GM10248 (cell line): ENCODE results near the gene PTPRN2.

ENCODE experiments used
- CTCF ChIA-PET: fragments of 300-600 bp; sonication (Branson Sonifier 250); formaldehyde crosslinking; extraction: SDS; loops from one replicate; lab custom pipeline; 2021; ENCODE audit warnings: antibody characterized with exemption; lab: Yijun Ruan, JAX
- POLR2A ChIA-PET: fragments of 350-650 bp; sonication (Branson Sonifier 250); formaldehyde crosslinking; extraction: SDS; loops from one replicate; lab custom pipeline; 2020; ENCODE audit warnings: antibody characterized with exemption; lab: Yijun Ruan, JAX
- DNase-seq: peaks from one replicate; pipeline ENCODE4 v3.0.0; 2012; ENCODE audit errors: extremely low spot score
- CTCF ChIP-seq: IDR thresholded peaks from 2 replicates; pipeline ENCODE4 v1.5.1; 2012; ENCODE audit warnings: mild to moderate bottlenecking, low read depth; ENCODE audit errors: extremely low read depth, missing control alignments, control extremely low read depth

PTPRN2 gene

GRCh38 chr7:157653827-157654207 is 933.8 kb downstream of the PTPRN2 start:
- ChIA-PET POLR2A (no interaction called here), CTCF (no interaction called here)
- TF ChIP-seq CTCF = no peak
- DNase-seq = no peak

DNA sequence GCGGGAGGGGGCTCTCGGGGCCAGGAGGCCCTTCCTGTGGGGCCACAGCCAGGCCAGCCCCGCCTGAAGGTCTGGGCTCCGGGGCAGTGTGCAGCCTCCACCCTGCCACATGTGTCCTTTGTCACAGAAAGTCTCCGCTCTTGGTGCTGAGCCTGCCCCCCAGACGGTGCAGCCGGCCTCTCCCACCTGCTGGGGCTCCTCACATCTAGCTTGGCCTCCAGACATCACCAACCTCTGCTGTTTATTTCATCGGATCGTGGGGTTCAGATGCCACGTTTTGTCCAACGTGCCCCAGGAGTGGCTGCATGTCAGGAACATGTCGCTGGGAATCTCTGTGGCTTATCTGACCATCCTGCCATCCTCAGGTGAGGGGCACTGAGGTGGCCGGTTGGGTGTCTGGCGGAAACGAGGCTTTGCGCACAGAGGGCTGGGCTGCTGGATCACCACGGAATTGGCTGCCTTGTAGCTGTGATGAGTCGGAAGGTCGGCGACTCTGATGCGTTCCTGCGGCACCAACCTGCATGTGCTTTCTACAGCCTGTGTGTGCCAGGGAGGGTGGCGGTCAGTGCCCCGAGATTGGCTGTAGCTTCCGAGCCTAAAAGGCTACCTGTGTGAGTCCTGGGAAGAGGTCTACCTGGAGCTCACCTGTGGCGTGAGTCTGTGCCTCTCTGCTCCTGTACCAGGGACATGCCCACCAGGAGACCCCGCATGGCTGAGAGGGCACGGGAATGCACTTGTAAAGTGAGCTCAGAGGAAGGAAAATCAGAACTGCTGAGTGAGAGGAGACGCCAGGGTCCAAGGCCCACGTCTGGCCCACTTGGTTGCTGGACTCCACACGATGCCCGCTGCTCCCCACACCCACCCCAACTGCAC is 934.4 kb downstream of the PTPRN2 start:
- DNase-seq = no peak
- POLR2A ChIA-PET = no interaction called here
- CTCF ChIA-PET = no interaction called here
- TF ChIP-seq CTCF = no peak

DNA sequence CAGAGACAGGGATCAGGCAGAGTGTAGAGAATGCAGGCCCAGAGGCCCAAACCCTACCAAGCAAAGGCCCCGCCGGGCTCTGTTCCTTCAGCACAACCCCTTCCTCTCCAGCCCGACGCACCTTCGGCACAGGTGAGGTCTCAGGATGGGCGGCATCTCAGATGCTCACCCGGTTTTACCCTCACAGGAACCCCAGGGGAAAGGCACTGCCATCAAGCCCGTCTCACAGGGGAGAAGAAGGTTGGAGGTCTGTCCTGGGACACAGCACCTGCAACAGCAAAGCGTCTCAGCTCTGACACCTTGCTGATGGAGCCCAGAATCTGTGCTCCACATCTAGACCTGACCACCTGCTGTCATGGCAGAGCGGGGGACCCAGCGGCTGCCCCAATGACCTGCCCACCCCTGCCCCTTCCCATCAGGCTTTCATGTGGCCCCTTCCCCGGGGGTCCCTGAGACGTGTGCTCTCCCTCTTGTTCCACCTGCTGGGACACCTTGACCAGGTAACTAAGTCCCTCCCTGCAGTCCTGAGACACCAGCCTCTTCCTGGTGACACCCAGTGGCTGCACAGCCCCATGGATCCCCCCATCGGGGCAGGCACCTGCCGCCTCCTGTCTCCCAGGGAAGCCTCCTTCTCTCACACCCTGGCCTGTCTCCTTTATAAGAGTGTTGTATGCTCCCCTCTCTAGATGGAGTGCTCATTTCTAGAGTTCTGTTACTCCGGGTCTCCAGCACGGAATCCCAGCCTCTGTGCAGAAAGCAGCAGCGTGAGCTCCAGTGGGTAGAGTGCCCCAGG is 935.3 kb downstream of the PTPRN2 start:
- POLR2A ChIA-PET = no interaction called here
- TF ChIP-seq CTCF = no peak
- CTCF ChIA-PET = no interaction called here
- no peak for DNase-seq

DNA sequence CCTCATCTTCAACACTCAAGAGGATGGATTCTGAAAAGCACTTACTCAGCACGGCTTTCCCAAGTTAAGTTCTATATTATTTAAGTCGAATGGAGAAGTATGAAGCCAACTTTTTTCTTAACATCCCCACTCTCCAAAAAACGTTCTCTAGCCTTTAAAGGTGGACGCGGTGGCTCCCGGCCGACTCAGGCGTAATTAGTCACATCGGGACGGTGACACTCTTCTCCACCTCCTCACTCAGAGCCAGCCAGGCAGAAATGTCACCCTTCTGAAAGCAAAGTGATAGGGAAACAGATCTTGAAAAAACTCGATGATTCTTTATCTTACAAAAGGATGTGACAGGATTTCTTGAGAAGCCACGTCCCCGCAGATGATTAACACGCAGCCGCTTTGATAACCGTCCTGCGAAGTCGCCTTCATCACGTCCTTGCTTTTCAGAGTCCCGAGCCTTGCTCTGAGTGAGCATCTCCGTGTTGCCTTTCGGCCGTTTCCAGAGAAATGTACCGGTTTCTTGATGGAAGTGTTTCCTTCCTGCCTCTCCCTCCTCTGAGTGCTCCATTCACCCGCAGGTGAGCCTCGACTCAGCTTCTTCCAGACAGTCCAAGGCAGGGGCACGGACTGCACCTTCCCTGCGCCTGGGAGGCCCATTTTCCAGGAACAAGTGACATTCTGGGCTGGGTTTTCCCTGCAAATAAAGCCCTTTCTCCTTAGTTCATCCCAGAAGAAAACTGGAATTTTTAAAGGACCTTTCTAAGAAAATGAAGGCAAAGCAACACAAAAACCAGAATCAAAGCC is 936.1 kb downstream of the PTPRN2 start:
- ChIA-PET POLR2A (no interaction called here), CTCF (no interaction called here)
- no peak for TF ChIP-seq CTCF
- no peak for DNase-seq

GRCh38 chr7:157650801-157651200 is 936.8 kb downstream of the PTPRN2 start:
- ChIA-PET POLR2A (no interaction called here), CTCF (no interaction called here)
- TF ChIP-seq CTCF = no peak
- no peak for DNase-seq

DNA sequence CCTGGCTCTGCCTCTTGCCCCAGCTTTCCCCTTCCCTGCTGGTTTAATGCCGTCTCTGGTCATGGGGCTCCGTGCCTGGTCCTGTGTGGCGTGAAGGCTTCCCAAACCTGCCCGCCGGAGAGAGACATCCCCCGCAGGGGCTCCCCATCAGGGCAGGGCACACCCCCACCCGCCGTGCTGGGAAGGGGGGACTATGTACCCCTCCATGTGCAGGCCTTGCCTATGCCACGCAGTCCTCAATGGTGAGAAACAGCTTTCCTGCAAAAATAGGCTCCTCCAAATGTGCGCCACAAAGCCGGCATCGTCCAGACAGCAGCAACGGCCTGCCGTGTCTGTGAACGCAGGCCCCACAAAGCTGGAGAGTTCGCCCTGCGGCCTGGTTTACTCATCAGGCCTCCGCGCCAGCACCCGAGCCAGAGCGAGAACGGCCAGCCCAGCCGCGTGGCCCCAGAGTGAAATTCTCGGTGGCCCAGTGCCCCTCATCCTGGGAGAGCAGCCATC is 937.4 kb downstream of the PTPRN2 start:
- POLR2A ChIA-PET = no interaction called here
- no peak for TF ChIP-seq CTCF
- DNase-seq = no peak
- CTCF ChIA-PET = no interaction called here
